IMR-90 (cell line): Measurements from ENCODE around the gene ITPKC. TPM values are rescaled to one million over a fixed set of nuclear protein-coding genes. Genes with fewer than 3 reads are reported as not detected.
A peak's percentile ranks its signal among the peaks of the same experiment; 100 is the strongest.

Experiments used
- ATAC-seq: fragments of 200-7000 bp; cut with Tn5 transposase; 2 replicates; pipeline ENCODE4 v1.9.1; 2020; ENCODE audit warnings: low read depth, mild to moderate bottlenecking, moderate library complexity
- BruUV-seq: library from RNA; stranded (reverse); fragments of 400-500 nt; replicated peaks from 2 replicates; lab custom pipeline; 2021; lab: Mats Ljungman, UMichigan
- CTCF ChIA-PET: fragments of 300-600 bp; formaldehyde crosslinking; extraction: SDS; loops from one replicate; lab custom pipeline; 2021; ENCODE audit warnings: antibody characterized with exemption; lab: Yijun Ruan, JAX
- POLR2A ChIA-PET: fragments of 300-600 bp; sonication (Branson Sonifier 250); formaldehyde crosslinking; loops from one replicate; lab custom pipeline; 2022; ENCODE audit warnings: antibody characterized with exemption; ENCODE audit not compliant: unreplicated experiment; lab: Charles Lee
- DNase-seq: peaks from one replicate; pipeline ENCODE4 v3.0.0; 2013
- H2AFZ ChIP-seq: replicated peaks from 2 replicates; pipeline ENCODE3; 2013; ENCODE audit warnings: low read length, mild to moderate bottlenecking; ENCODE audit not compliant: poor library complexity
- H2AK5ac ChIP-seq: 2 replicates; pipeline ENCODE4 v1.6.1; 2013; ENCODE audit warnings: low read depth, low read length, inconsistent platforms
- H2AK9ac ChIP-seq: replicated peaks from 2 replicates; pipeline ENCODE3; 2013; ENCODE audit warnings: mild to moderate bottlenecking, low read depth, low read length, moderate library complexity; ENCODE audit not compliant: poor library complexity
- H2BK120ac ChIP-seq: 2 replicates; pipeline ENCODE4 v1.6.1; 2013; ENCODE audit warnings: low read depth, low read length, inconsistent platforms
- H2BK15ac ChIP-seq: 3 replicates; pipeline ENCODE4 v1.6.1; 2013; ENCODE audit warnings: low read depth, low read length, inconsistent platforms
- H2BK20ac ChIP-seq: 2 replicates; pipeline ENCODE4 v1.6.1; 2013; ENCODE audit warnings: low read depth, mild to moderate bottlenecking, inconsistent platforms, low read length, moderate library complexity
- H2BK5ac ChIP-seq: 2 replicates; pipeline ENCODE4 v1.6.1; 2013; ENCODE audit warnings: mild to moderate bottlenecking, low read depth, low read length, inconsistent platforms; ENCODE audit not compliant: poor library complexity, severe bottlenecking
- H3K14ac ChIP-seq: replicated peaks from 2 replicates; pipeline ENCODE4 v1.6.1; 2013; ENCODE audit warnings: low read depth, low read length, inconsistent platforms
- H3K18ac ChIP-seq: 2 replicates; pipeline ENCODE4 v1.6.1; 2013; ENCODE audit warnings: low read depth, low read length, control low read depth
- H3K23ac ChIP-seq: 2 replicates; pipeline ENCODE4 v1.6.1; 2013; ENCODE audit warnings: low read depth, low read length, inconsistent platforms
- H3K27ac ChIP-seq: 2 replicates; pipeline ENCODE4 v1.5.1; 2013; ENCODE audit warnings: mild to moderate bottlenecking, control low read depth, low read length; ENCODE audit not compliant: insufficient read depth
- H3K27me3 ChIP-seq: 2 replicates; pipeline ENCODE4 v1.6.1; 2013; ENCODE audit warnings: low read length; ENCODE audit not compliant: control insufficient read depth, insufficient read depth
- H3K36me3 ChIP-seq: 2 replicates; pipeline ENCODE4 v1.6.1; 2013; ENCODE audit warnings: low read length, mixed read lengths; ENCODE audit not compliant: control insufficient read depth, insufficient read depth
- H3K4ac ChIP-seq: 2 replicates; pipeline ENCODE4 v1.6.1; 2013; ENCODE audit warnings: low read depth, low read length, inconsistent platforms
- H3K4me1 ChIP-seq: 2 replicates; pipeline ENCODE4 v1.6.1; 2013; ENCODE audit warnings: low read length, mixed read lengths; ENCODE audit not compliant: control insufficient read depth, insufficient read depth
- H3K4me2 ChIP-seq: 2 replicates; pipeline ENCODE4 v1.6.1; 2013; ENCODE audit warnings: low read depth, mild to moderate bottlenecking, control low read depth, low read length, moderate library complexity
- H3K4me3 ChIP-seq: 2 replicates; pipeline ENCODE4 v1.5.1; 2013; ENCODE audit warnings: low read depth, mild to moderate bottlenecking, control low read depth, low read length, moderate library complexity; ENCODE audit not compliant: insufficient read depth
- H3K56ac ChIP-seq: 2 replicates; pipeline ENCODE4 v1.6.1; 2013; ENCODE audit warnings: low read length, inconsistent platforms; ENCODE audit not compliant: insufficient read depth; ENCODE audit errors: extremely low read depth
- H3K79me1 ChIP-seq, 2 experiments: 2 replicates each; pipeline ENCODE4 v1.6.1; 2013; ENCODE audit warnings: low read length in 2 of 2, inconsistent platforms in 1 of 2, low read depth in 1 of 2
- H3K9ac ChIP-seq: 2 replicates; pipeline ENCODE4 v1.6.1; 2013; ENCODE audit warnings: low read depth, low read length, control low read depth
- H3K9me1 ChIP-seq: 2 replicates; pipeline ENCODE4 v1.6.1; 2013; ENCODE audit warnings: low read length, inconsistent platforms; ENCODE audit not compliant: insufficient read depth
- H3K9me3 ChIP-seq: 2 replicates; pipeline ENCODE4 v1.6.1; 2013; ENCODE audit warnings: low read length; ENCODE audit not compliant: control insufficient read depth, insufficient read depth
- H4K20me1 ChIP-seq: 2 replicates; pipeline ENCODE4 v1.6.1; 2013; ENCODE audit warnings: low read length, inconsistent platforms; ENCODE audit not compliant: insufficient read depth
- H4K5ac ChIP-seq: 2 replicates; pipeline ENCODE4 v1.6.1; 2013; ENCODE audit warnings: mild to moderate bottlenecking, low read depth, low read length, control low read depth
- H4K8ac ChIP-seq, 2 experiments: 2 replicates each; pipeline ENCODE4 v1.6.1; 2013; ENCODE audit warnings: low read depth in 2 of 2, low read length in 2 of 2, control low read depth in 1 of 2, inconsistent platforms in 1 of 2
- H4K91ac ChIP-seq: 2 replicates; pipeline ENCODE4 v1.6.1; 2013; ENCODE audit warnings: low read depth, low read length, inconsistent platforms; ENCODE audit not compliant: insufficient read depth
- BHLHE40 ChIP-seq: fragments of 150-350 bp; IDR thresholded peaks from 2 replicates; pipeline ENCODE4 v1.6.1; 2016; ENCODE audit warnings: mild to moderate bottlenecking, low read depth, low read length
- CEBPB ChIP-seq: IDR thresholded peaks from 2 replicates; pipeline ENCODE4 v1.6.1; 2012; ENCODE audit warnings: low read depth, low read length, improper control_type of control experiment
- CHD1 ChIP-seq: IDR thresholded peaks from 2 replicates; pipeline ENCODE4 v1.6.1; 2012; ENCODE audit warnings: low read depth, low read length, improper control_type of control experiment
- FOS ChIP-seq: fragments of 150-350 bp; IDR thresholded peaks from 2 replicates; pipeline ENCODE4 v1.6.1; 2016; ENCODE audit warnings: low read depth, low read length
- MAZ ChIP-seq: IDR thresholded peaks from 2 replicates; pipeline ENCODE4 v1.6.1; 2012; ENCODE audit warnings: low read depth, mild to moderate bottlenecking, low read length, improper control_type of control experiment, moderate library complexity, borderline replicate concordance
- MXI1 ChIP-seq: IDR thresholded peaks from 2 replicates; pipeline ENCODE4 v1.6.1; 2012; ENCODE audit warnings: low read depth, mild to moderate bottlenecking, low read length, moderate library complexity, borderline replicate concordance
- POLR2A ChIP-seq: IDR thresholded peaks from 2 replicates; pipeline ENCODE4 v1.6.1; 2012; ENCODE audit warnings: mild to moderate bottlenecking, low read depth, low read length
- RAD21 ChIP-seq: IDR thresholded peaks from 2 replicates; pipeline ENCODE4 v1.6.1; 2012; ENCODE audit warnings: low read length, improper control_type of control experiment
- RCOR1 ChIP-seq: IDR thresholded peaks from 2 replicates; pipeline ENCODE4 v1.6.1; 2012; ENCODE audit warnings: mild to moderate bottlenecking, low read length, improper control_type of control experiment; ENCODE audit not compliant: insufficient replicate concordance
- RFX5 ChIP-seq: IDR thresholded peaks from 2 replicates; pipeline ENCODE4 v1.8.0; 2012; ENCODE audit warnings: low read depth, mild to moderate bottlenecking, low read length, moderate library complexity
- SMC3 ChIP-seq: fragments of 150-350 bp; IDR thresholded peaks from 2 replicates; pipeline ENCODE4 v1.6.1; 2016; ENCODE audit warnings: low read depth, mild to moderate bottlenecking, antibody characterized with exemption, low read length, moderate library complexity
- WGBS, 2 experiments: methylation state at CpG; one replicate each; pipeline versions ENCODE4 v1.1.5 to v1.1.7; 2013; ENCODE audit warnings: missing lambda C conversion rate in 2 of 2; ENCODE audit not compliant: insufficient read length in 1 of 2; ENCODE audit errors: extremely low coverage in 2 of 2; 5-methylcytosine and 5-hydroxymethylcytosine counted together
- dilution Hi-C: fragments of 300-500 bp; cut with HindIII; formaldehyde crosslinking; loops from one replicate; pipeline ENCODE4 v1.14.3; 2018; ENCODE audit warnings: low sequenced_read_pairs; ENCODE audit not compliant: unreplicated experiment
- in situ Hi-C: fragments of 300-500 bp; cut with MboI; formaldehyde crosslinking; loops from 3 replicates; pipeline ENCODE4 v1.14.3; 2019; ENCODE audit warnings: low sequenced_read_pairs, inconsistent platforms, mixed read lengths
- intact Hi-C: fragments of 100-400 bp; cut with micrococcal nuclease; formaldehyde crosslinking; loops from 2 replicates; pipeline ENCODE4 v1.10.0; 2022
- polyA plus RNA-seq, 3 experiments: library from polyadenylated mRNA; depleted of rRNA; stranded (reverse); fragments of >200 nt; gene quantifications; 2 replicates each; pipeline ENCODE4 v1.2.3, GENCODE V29; 2012; ENCODE audit warnings: low replicate concordance in 1 of 3
- total RNA-seq: library from RNA; depleted of rRNA; stranded (reverse); fragments of >200 nt; gene quantifications from 2 replicates; pipeline ENCODE4 v1.2.3, GENCODE V29; 2012
- TF ChIP-seq, protein P1 (sequence below): conservative IDR thresholded peaks from 2 replicates; pipeline ENCODE4 v1.5.1; 2012; ENCODE audit warnings: mild to moderate bottlenecking, low read depth, low read length, improper control_type of control experiment
- TF ChIP-seq, protein P2 (sequence below): fragments of 150-350 bp; IDR thresholded peaks from 2 replicates; pipeline ENCODE4 v1.6.1; 2017; ENCODE audit warnings: mild to moderate bottlenecking, antibody characterized with exemption, low read length, low read depth
- TF ChIP-seq, protein P3 (sequence below): fragments of 150-350 bp; IDR thresholded peaks from 2 replicates; pipeline ENCODE4 v1.6.1; 2016; ENCODE audit warnings: low read depth, mild to moderate bottlenecking, low read length, moderate library complexity, borderline replicate concordance

The ITPKC gene
- total and polyA plus RNA-seq, 2 of the 4 experiments (the other 2 are of a cell fraction): 7.7 to 9.4 TPM

- 1% methylated on average over 29 of the region's 50 CpGs; no CpG with 5 or more reads in 1 of the 2 experiments for WGBS, 2 experiments
- peaks cover 25 to 50% of the 10 kb centered on the region in 2 experiments for H3K79me1 ChIP-seq
- H3K36me3 ChIP-seq: peaks cover 31% of the 10 kb centered on the region
- H3K9me1 ChIP-seq: peaks cover 33% of the 10 kb centered on the region
- peak within 1 kb of the TSS; percentile 100 for H3K23ac ChIP-seq
- peak within 1 kb of the TSS; percentile 100 for H2AK5ac ChIP-seq
- peak within 1 kb of the TSS; percentile 95 for H3K4me3 ChIP-seq
- H3K56ac ChIP-seq: peak within 1 kb of the TSS; percentile 90
- peak within 1 kb of the TSS; percentile 100 for H2AK9ac ChIP-seq
- no peak for DNase-seq
- peak within 1 kb of the TSS; percentile 99 for H3K4ac ChIP-seq
- peak within 1 kb of the TSS; percentile 99 for H3K9ac ChIP-seq
- H3K14ac ChIP-seq: peak within 1 kb of the TSS; percentile 99
- peak within 1 kb of the TSS; percentile 60; the same call in 1 of the 2 replicates for H2BK20ac ChIP-seq
- CTCF ChIA-PET: no interaction called here
- in situ Hi-C loops: no loop called here
- H3K27ac ChIP-seq: peak within 1 kb of the TSS; percentile 90
- POLR2A ChIA-PET: no interaction called here
- ATAC-seq: no peak
- peak within 1 kb of the TSS; percentile 98 for H3K4me2 ChIP-seq
- H3K27me3 ChIP-seq: no peaks in the 10 kb centered on the region
- peak within 1 kb of the TSS; percentile 94 for H3K18ac ChIP-seq
- peak within 1 kb of the TSS; percentile 89 to 93 for H4K8ac ChIP-seq
- peak within 1 kb of the TSS; percentile 97 for H4K5ac ChIP-seq
- H2BK120ac ChIP-seq: peak within 1 kb of the TSS; percentile 90
- dilution Hi-C loops: no loop called here
- H4K20me1 ChIP-seq: peaks cover 36% of the 10 kb centered on the region
- H4K91ac ChIP-seq: peak within 1 kb of the TSS; percentile 99
- H3K4me1 ChIP-seq: peaks cover 17% of the 10 kb centered on the region
- intact Hi-C loops: loop anchor here (2.0 kb wide), 2 partner anchors 25 to 61 kb away; partner anchors contain the start of genes ACTMAP and SNRPA
- H2AFZ ChIP-seq: peak within 1 kb of the TSS; percentile 97
- H2BK15ac ChIP-seq: peak within 1 kb of the TSS; percentile 89; the same call in 1 of the 3 replicates
- no peaks in the 10 kb centered on the region for H3K9me3 ChIP-seq
- BruUV-seq: no TSS peak
- peak within 1 kb of the TSS; percentile 89 for H2BK5ac ChIP-seq
- TF ChIP-seq, protein P1, sequence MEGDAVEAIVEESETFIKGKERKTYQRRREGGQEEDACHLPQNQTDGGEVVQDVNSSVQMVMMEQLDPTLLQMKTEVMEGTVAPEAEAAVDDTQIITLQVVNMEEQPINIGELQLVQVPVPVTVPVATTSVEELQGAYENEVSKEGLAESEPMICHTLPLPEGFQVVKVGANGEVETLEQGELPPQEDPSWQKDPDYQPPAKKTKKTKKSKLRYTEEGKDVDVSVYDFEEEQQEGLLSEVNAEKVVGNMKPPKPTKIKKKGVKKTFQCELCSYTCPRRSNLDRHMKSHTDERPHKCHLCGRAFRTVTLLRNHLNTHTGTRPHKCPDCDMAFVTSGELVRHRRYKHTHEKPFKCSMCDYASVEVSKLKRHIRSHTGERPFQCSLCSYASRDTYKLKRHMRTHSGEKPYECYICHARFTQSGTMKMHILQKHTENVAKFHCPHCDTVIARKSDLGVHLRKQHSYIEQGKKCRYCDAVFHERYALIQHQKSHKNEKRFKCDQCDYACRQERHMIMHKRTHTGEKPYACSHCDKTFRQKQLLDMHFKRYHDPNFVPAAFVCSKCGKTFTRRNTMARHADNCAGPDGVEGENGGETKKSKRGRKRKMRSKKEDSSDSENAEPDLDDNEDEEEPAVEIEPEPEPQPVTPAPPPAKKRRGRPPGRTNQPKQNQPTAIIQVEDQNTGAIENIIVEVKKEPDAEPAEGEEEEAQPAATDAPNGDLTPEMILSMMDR: no peak
- peak; percentile 75; the same call in 1 of the 2 replicates for TF ChIP-seq MXI1
- no peak for TF ChIP-seq RAD21
- TF ChIP-seq, protein P2, sequence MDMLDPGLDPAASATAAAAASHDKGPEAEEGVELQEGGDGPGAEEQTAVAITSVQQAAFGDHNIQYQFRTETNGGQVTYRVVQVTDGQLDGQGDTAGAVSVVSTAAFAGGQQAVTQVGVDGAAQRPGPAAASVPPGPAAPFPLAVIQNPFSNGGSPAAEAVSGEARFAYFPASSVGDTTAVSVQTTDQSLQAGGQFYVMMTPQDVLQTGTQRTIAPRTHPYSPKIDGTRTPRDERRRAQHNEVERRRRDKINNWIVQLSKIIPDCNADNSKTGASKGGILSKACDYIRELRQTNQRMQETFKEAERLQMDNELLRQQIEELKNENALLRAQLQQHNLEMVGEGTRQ: no peak
- TF ChIP-seq RFX5: no peak
- TF ChIP-seq FOS: no peak
- 0 out of 2 replicates have a peak, but pooled peaks have one; percentile 40 for TF ChIP-seq BHLHE40
- TF ChIP-seq MAZ: peak; percentile 65; the same call in 1 of the 2 replicates
- peak; percentile 36; the same call in 1 of the 2 replicates for TF ChIP-seq CHD1
- TF ChIP-seq RCOR1: no peak
- TF ChIP-seq SMC3: no peak
- TF ChIP-seq, protein P3, sequence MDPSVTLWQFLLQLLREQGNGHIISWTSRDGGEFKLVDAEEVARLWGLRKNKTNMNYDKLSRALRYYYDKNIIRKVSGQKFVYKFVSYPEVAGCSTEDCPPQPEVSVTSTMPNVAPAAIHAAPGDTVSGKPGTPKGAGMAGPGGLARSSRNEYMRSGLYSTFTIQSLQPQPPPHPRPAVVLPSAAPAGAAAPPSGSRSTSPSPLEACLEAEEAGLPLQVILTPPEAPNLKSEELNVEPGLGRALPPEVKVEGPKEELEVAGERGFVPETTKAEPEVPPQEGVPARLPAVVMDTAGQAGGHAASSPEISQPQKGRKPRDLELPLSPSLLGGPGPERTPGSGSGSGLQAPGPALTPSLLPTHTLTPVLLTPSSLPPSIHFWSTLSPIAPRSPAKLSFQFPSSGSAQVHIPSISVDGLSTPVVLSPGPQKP: no peak
- no peak for TF ChIP-seq CEBPB
- TF ChIP-seq POLR2A: peak; percentile 83
Measured at GRCh38 chr19:40690050-40690692, 26.7 kb upstream of the ITPKC start, which contains the start of gene NUMBL. TSS of gene NUMBL (minus strand) at chr19:40690651. CDS start at chr19:40690483, 168 bp downstream.
